Right lobe of liver (tissue), 4 donors: ENCODE results near the gene GADL1.

Source experiments
- POLR2A ChIP-seq: fragments of 450-650 bp; IDR thresholded peaks from one replicate; pipeline ENCODE4 v1.6.1; 2017; ENCODE audit warnings: antibody characterized with exemption, mild to moderate bottlenecking
- TF ChIP-seq, protein P1 (sequence below), 4 donors: fragments of 200-600 bp in 3 of 4; fragments of 450-650 bp in 1 of 4; IDR thresholded peaks; one replicate each; pipeline versions ENCODE4 v1.5.1 to v1.8.0; 2016 to 2022; ENCODE audit warnings: antibody characterized with exemption in 4 of 4, mild to moderate bottlenecking in 2 of 4
- donor health status: DM: no; HTN: no; CAD: no.
- donor health status: DM: no; HTN: no; CAD: no.
- donor health status: DM: no; HTN: yes; CAD: no.

DNA sequence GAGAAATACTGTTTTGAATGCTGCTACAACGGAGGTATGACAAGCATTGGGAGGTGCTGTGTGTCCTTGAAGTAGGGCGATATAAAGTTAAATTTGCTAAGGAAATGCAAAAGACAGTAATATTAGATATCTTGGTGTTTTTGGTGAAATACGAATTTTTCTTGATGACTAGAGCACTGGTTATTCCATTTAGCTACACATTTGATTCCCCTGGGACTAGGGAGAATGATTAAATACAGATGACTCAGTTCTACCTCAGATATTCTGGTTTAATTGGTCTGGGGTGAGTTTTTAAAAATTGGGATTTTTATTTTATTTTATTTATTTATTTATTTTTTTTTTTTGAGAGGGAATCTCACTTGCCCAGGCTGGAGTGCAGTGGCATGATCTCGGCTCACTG is 18.7 kb upstream of the GADL1 start:
- TF ChIP-seq, protein P1, sequence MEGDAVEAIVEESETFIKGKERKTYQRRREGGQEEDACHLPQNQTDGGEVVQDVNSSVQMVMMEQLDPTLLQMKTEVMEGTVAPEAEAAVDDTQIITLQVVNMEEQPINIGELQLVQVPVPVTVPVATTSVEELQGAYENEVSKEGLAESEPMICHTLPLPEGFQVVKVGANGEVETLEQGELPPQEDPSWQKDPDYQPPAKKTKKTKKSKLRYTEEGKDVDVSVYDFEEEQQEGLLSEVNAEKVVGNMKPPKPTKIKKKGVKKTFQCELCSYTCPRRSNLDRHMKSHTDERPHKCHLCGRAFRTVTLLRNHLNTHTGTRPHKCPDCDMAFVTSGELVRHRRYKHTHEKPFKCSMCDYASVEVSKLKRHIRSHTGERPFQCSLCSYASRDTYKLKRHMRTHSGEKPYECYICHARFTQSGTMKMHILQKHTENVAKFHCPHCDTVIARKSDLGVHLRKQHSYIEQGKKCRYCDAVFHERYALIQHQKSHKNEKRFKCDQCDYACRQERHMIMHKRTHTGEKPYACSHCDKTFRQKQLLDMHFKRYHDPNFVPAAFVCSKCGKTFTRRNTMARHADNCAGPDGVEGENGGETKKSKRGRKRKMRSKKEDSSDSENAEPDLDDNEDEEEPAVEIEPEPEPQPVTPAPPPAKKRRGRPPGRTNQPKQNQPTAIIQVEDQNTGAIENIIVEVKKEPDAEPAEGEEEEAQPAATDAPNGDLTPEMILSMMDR (IDR thresholded peaks at IDR 0.05) = no peak
- TF ChIP-seq POLR2A = no peak
